SU-DHL-6 (cell line): Measurements from ENCODE around the gene SF1.

Experiments used
- EZH2phosphoT487 ChIP-seq: fragments of 200-600 bp; sonication (generic), shearing (Covaris generic); conservative IDR thresholded peaks from 2 replicates; pipeline ENCODE4 v1.6.1; 2018; ENCODE audit warnings: mild to moderate bottlenecking, antibody characterized with exemption, low read length, moderate library complexity, mixed read lengths
- TF ChIP-seq, protein P1 (sequence below): fragments of 200-600 bp; sonication (generic); IDR thresholded peaks from one replicate; pipeline ENCODE4 v1.5.1; 2017; ENCODE audit warnings: antibody characterized with exemption, mild to moderate bottlenecking, low read length, moderate library complexity; ENCODE audit not compliant: insufficient read depth, poor library complexity, severe bottlenecking

DNA sequence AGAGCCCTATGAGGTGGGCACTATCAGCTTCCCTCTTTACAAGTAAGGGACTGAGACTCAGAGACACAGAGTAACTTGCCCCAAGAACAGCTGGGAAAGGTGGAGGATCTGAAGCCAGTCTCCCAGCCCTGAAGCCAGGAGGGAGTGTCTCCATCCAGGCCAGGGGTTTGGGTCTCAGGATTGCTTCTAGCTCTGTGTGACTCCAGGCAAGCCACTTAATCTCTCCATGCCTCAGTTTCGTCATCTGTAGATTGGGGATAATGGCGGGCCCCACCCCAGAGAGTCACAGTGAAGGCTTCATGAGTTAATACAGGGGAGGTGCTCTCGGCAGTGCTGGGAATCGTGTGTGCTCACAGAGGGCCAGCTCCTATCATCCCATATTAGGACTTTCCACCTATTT is 14.1 kb upstream of the SF1 start:
- TF ChIP-seq, protein P1, sequence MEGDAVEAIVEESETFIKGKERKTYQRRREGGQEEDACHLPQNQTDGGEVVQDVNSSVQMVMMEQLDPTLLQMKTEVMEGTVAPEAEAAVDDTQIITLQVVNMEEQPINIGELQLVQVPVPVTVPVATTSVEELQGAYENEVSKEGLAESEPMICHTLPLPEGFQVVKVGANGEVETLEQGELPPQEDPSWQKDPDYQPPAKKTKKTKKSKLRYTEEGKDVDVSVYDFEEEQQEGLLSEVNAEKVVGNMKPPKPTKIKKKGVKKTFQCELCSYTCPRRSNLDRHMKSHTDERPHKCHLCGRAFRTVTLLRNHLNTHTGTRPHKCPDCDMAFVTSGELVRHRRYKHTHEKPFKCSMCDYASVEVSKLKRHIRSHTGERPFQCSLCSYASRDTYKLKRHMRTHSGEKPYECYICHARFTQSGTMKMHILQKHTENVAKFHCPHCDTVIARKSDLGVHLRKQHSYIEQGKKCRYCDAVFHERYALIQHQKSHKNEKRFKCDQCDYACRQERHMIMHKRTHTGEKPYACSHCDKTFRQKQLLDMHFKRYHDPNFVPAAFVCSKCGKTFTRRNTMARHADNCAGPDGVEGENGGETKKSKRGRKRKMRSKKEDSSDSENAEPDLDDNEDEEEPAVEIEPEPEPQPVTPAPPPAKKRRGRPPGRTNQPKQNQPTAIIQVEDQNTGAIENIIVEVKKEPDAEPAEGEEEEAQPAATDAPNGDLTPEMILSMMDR: no peak
- no peak for TF ChIP-seq EZH2phosphoT487
